ENCODE data around the gene TEAD1. TPM values are rescaled to one million over a fixed set of nuclear protein-coding genes. Genes with fewer than 3 reads are reported as not detected.

Gene TEAD1
- total RNA-seq, 1 experiment from 2014 or later: 102 TPM

DNA sequence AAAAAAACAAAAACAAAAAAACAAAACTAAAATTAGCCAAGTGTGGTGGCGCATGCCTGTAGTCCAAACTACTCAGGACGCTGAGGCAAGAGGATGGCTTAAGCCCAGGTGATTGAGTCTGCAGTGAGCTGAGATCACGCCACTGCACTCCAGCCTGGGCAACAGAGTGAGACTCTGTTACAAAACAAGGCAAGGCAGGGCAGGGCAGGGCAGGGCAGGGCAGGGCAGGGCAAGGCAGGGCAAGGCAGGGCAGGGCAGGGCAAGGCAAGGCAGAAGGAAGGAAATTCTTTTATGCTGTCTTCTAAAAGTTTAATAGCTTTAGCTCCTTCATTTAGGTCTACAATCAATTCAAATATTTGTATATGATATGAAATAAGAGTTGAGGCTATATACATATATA, 284.8 kb downstream of the TEAD1 start:
- no peaks in the 10 kb centered on the region for H3K36me3 ChIP-seq (ENCODE audit: control insufficient read depth, insufficient read depth, low read length)
- no peak overlapping the region for H3K27ac ChIP-seq (ENCODE audit: low read length)
- no peak overlapping the region for H3K4me3 ChIP-seq (ENCODE audit: low read depth in 2 of 2, low read length in 2 of 2)
- BruUV-seq (replicated peaks): no TSS peak
- H3K4me1 ChIP-seq (ENCODE audit: control insufficient read depth, insufficient read depth, low read length): no peaks in the 10 kb centered on the region
- ChIA-PET POLR2A (no interaction called here), CTCF (interaction anchor here (0.6 kb wide), 1 partner anchor 319 kb away, joined by 3 read pairs; no protein-coding TSS in a partner anchor)
- in situ Hi-C loops (cut with HindIII; ENCODE audit: low pct_unique_long_range_greater_than_20kb, low sequenced_read_pairs) (no loop called here), intact Hi-C loops (cut with micrococcal nuclease; ENCODE audit: unreplicated experiment) (no loop called here)
- 0 out of 2 replicates have a peak, but pooled peaks cover 2% of the 10 kb centered on the region for H3K27me3 ChIP-seq (ENCODE audit: control insufficient read depth, insufficient read depth, low read length)
- DNase-seq (ENCODE audit: low read depth, low spot score) (no peak), ATAC-seq (no peak)
- TF ChIP-seq REST (IDR thresholded peaks at IDR 0.05; ENCODE audit: insufficient read depth in 1 of 2, low read depth in 2 of 2, low read length in 1 of 2) (no peak), CTCF (IDR thresholded peaks at IDR 0.05) (no peak), POLR2AphosphoS5 (IDR thresholded peaks at IDR 0.05; ENCODE audit: low read depth, low read length) (no peak), SIN3A (IDR thresholded peaks at IDR 0.05; ENCODE audit: borderline replicate concordance, insufficient read depth, low read depth, low read length) (no peak), TCF7L2 (IDR thresholded peaks at IDR 0.05; ENCODE audit: low read depth, low read length) (no peak)
- no peaks in the 10 kb centered on the region for H3K9me3 ChIP-seq (ENCODE audit: control insufficient read depth, insufficient read depth, low read depth, low read length)

- no peak for ATAC-seq
Observed at GRCh38 chr11:12961615-12962014, 287.4 kb downstream of the TEAD1 start.

More at GRCh38 chr11:12961615-12962014, 287.4 kb downstream of the TEAD1 start:
- no peak for DNase-seq (ENCODE audit: low read depth, low spot score)
- Histone ChIP-seq H3K4me3 (ENCODE audit: low read depth in 2 of 2, low read length in 2 of 2) (no peak overlapping the region), H3K4me1 (ENCODE audit: control insufficient read depth, insufficient read depth, low read length) (no peaks in the 10 kb centered on the region), H3K9me3 (ENCODE audit: control insufficient read depth, insufficient read depth, low read depth, low read length) (no peaks in the 10 kb centered on the region), H3K27me3 (ENCODE audit: control insufficient read depth, insufficient read depth, low read length) (peaks cover 2% of the 10 kb centered on the region; the same call in 1 of the 2 replicates), H3K36me3 (ENCODE audit: control insufficient read depth, insufficient read depth, low read length) (no peaks in the 10 kb centered on the region), H3K27ac (ENCODE audit: low read length) (no peak overlapping the region)
- in situ Hi-C loops (cut with HindIII; ENCODE audit: low pct_unique_long_range_greater_than_20kb, low sequenced_read_pairs): no loop called here
- no TSS peak for BruUV-seq (replicated peaks)
- ChIA-PET POLR2A (no interaction called here), CTCF (interaction anchor here (1.2 kb wide), 1 partner anchor 631 kb away, joined by 3 read pairs; no protein-coding TSS in a partner anchor)
- intact Hi-C loops (cut with micrococcal nuclease; ENCODE audit: unreplicated experiment): loop anchor here (5.0 kb wide), 2 partner anchors 186 to 221 kb away; no protein-coding TSS in a partner anchor
- TF ChIP-seq POLR2AphosphoS5 (IDR thresholded peaks at IDR 0.05; ENCODE audit: low read depth, low read length) (no peak), REST (IDR thresholded peaks at IDR 0.05; ENCODE audit: insufficient read depth in 1 of 2, low read depth in 2 of 2, low read length in 1 of 2) (no peak), SIN3A (IDR thresholded peaks at IDR 0.05; ENCODE audit: borderline replicate concordance, insufficient read depth, low read depth, low read length) (no peak), CTCF (IDR thresholded peaks at IDR 0.05) (peak; percentile 25; the same call in 1 of the 2 replicates), TCF7L2 (IDR thresholded peaks at IDR 0.05; ENCODE audit: low read depth, low read length) (no peak)
